Stimulated activated CD4-positive, alpha-beta T cell treated with anti-CD3 and anti-CD28 coated beads, Interleukin-15, amount 100 ng/mL, for 24 hours (primary cell): Measurements from ENCODE around the gene POR.
A peak's percentile ranks its signal among the peaks of the same experiment; 100 is the strongest.
"Not testable (repeated sequence)": the region's sequence is repeated elsewhere in the genome, so short reads cannot be mapped to it uniquely, and the experiment has no call there.

Experiments
- DNase-seq: peaks from one replicate; pipeline ENCODE4 v3.0.0-alpha.2; 2020

POR gene

DNA sequence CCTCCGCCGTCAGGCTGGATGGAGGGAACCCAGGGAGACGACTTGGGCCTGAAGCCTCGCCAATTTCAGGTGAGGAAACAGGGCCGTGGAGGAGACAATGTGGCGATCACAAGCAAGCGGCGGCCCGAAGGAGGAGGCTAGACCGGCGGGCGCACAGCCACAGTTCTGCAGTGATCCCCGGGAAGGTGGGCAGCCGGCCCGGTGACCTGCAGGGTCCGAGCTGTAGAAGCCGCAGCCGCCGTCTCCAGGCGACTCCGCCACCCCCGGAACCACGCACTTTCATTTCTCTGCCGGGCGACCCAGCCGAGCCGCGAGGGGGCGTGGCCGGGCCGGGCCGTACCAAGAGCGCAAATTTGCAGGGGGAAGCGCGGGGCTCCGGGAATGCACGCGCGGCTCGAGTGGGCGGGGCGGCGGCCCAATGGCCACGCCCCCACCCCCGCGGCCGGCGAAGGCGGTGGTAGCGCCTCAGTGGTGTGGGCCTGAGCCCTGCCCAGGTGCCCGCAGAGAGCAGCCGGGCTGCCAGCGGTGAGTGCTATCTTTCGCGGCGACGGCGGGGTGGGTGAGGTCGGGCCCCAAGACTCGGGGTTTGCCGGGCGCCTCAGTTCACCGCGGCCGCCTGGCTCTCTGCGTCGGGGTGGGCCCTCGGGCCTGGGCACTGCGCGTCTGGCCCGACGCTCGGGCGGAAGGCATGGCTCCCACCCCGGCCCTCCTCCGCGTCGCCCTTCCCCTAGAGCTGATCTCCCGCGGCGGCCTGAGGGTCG lies at the start of gene POR:
TSS of gene POR (plus strand) at position 501 of the 761 bp plus-strand sequence. CDS start 38,847 bp downstream, outside the sequence.
- DNase-seq = peak; percentile 95

DNA sequence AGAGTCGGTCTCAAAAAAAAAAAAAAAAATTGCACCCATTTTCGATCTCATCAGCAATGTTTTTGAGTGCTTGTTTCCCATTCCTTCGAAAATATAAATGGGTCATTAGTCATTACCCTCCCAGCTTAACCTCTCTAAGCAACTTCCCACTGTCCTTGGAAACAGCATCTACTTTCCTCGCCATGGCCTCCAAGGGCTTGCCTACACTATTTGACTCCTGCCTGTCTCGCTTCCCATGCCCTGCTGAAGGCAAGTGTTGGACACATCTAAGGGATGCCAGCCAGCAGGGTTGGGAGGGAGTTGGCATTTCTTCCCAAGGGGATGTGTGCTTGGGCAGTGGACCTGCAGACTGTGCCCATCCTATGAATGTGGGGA lies 48.9 kb upstream of the POR start:
- no peak for DNase-seq

DNA sequence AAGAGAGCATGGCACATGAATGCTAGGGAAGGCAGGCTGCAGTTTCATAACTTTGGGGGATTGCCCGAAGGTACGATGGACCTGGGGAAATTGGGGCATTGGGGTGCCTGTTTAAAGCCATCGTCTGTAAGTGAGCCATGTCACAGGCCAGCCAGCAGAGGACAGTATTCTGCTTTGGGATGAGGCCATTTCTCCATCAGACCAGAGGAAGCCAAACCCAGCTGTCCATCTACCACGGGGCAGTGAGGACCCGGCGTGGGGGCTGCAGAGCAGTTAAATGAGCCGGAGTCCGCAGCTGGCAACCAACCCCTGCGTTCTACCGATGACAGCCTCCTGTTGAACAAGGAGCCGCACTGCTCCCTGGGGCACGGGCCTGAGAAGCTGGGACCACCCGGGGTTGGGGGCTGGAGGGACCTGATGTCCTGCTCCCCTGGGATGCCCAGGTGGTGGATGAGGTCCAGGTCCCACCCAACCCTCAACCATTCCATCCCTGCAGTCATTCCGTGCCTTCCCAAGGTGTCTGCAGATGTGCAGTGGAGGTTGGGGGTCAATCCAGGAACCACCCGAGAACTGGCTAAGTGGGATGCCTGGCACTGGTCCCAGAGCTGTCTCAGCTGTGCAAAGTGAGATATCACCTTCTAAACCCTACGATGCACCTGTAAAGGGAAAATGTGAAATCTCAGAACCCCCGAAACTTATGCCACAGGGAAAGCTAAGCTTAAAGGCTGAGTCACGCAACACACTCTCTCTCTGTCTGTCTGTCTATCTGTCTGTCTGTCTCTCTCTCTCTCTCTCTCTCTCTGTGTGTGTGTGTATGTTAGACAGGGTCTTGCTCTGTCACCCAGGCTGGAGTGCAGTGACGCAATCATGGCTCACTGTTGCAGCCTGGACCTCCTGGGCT lies 48.2 kb upstream of the POR start:
- DNase-seq = peak; percentile 58

DNA sequence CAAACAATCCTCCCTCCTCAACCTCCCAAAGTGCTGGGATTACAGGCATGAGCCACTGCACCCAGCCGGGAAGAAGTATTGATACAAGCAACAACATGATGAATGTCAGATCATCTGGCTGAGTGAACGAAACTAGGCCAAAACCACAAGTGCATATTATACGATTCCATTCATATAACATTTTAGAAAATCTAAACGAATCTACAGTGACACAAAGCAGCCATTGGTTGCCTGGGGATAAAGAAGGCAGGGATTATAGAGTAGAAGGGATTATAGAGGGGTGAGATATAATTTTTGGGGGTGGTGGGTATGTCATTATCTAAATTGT lies 47.6 kb upstream of the POR start:
- no peak for DNase-seq

DNA sequence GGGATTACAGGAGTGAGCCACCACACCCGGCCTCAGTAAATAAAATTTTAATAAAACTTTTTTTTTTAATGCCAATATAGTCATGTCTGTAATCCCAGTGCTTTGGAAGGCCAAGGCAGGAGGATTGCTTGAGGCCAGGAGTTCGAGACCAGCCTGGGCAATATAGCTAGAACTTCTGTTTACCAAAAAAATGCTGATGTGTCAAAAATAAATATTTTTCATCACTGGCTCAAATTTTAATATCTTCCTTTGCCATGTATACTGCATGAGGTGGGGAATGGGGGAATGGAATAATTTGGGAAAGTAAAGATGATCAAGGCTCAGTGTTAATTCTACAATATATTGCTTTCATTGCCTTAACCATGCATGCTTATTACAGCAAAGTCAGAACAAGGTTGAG lies 46.8 kb upstream of the POR start:
- DNase-seq = no peak

DNA sequence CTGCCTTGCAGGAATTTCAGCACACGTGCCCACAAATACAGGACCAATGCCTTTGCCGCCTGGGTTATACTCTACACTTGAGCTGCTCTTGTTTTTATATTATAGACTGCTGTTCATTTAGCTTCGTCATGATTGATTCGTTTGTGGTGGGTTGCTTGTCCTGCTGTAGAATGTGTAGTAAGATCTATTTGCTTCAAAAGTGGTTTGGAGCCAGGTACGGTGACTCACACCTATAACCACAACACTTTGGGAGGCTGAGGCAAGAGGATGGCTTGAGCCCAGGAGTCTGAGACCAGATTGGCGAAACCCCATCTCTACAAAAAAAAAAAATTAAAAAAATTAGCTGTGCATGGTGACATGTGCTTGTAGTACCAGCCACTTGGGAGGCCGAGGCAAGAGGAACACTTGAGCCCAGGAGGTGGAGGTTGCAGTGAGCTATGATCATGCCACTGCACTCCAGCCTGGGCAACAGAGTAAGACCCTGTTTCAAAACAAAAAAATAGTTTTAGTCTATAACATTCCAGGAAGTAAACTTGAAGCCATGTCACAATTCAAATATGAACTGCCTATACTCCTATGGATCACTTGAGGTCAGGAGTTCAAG lies 45.1 kb upstream of the POR start:
- DNase-seq = peak; percentile 30

DNA sequence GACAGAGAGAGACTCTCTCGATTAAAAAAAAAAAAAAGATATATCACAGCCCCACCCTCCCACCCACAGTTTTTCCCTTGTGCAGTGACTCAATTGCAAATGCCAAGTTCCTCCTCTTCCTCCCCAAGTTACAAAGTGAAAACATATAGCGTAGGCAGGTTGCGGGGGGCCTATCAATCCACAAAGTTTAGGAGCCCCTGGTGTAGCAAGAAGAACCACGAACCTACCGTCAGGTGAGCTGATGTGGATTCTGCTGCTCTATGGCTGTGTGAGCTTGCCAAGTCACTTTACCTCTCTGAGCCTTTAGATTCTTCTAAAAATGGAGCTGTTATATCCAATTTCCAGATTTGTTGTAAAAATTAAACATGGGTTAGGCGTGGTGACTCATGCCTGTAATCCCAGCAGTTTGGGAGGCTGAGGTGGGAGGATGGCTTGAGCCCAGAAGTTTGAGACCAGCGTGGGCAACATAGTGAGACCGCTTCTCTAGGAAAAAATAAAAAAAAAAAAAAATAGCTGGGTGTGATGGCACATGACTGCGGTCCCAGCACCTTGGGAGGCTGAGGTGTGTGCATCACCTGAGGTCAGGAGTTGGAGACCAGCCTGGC lies 44.3 kb upstream of the POR start:
- DNase-seq = peak; percentile 41

DNA sequence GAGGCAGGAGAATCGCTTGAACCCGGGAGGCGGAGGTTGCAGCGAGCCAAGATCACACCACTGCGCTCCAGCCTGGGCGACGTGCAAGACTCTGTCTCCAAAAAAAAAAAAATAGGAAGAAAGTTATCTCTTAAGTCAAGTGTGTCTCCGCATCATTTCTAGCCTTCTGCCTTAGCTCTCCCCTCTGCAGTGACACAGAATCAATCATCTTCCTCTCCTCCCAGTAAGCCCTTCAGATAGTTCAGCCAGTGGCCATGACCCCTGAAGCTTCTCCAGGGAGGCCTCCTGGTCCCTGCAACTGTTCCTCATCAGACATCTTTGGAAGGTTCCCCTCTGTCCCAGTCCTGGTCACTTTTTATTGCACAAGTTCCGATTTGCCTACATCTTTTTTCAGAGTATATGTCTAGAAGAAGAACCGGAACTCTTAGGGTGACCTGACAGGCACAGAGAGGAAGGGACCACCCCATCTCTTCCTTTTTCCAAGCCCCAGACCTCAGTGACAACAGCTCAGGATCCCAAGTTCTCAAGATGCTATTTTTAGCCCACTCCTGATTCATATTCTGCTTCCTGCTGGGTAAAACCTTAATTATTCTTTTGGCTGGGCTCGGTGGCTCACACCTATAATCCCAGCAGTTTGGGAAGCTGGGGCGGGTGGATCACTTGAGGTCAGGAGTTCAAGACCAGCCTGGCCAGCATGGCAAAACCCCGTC lies 42.7 kb upstream of the POR start:
- DNase-seq = no peak

DNA sequence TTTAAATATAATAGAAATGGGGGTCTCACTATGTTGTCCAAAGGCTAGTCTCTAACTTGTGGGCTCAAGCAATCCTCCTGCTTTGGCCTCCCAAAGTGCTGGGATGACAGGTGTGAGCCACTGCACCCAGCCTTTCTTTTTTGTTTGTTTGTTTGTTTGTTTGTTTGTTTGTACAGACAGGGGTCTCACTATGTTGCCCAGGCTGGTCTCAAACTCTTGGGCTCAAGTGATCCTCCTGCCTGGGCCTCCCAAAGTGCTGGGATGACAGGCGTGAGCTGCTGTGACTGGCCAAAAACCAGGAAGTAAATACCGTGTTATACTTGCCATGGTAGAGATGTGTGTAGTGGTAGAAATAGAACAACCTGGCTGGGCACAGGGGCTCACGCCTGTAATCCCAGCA lies 40.8 kb upstream of the POR start:
- DNase-seq = not testable (repeated sequence)

DNA sequence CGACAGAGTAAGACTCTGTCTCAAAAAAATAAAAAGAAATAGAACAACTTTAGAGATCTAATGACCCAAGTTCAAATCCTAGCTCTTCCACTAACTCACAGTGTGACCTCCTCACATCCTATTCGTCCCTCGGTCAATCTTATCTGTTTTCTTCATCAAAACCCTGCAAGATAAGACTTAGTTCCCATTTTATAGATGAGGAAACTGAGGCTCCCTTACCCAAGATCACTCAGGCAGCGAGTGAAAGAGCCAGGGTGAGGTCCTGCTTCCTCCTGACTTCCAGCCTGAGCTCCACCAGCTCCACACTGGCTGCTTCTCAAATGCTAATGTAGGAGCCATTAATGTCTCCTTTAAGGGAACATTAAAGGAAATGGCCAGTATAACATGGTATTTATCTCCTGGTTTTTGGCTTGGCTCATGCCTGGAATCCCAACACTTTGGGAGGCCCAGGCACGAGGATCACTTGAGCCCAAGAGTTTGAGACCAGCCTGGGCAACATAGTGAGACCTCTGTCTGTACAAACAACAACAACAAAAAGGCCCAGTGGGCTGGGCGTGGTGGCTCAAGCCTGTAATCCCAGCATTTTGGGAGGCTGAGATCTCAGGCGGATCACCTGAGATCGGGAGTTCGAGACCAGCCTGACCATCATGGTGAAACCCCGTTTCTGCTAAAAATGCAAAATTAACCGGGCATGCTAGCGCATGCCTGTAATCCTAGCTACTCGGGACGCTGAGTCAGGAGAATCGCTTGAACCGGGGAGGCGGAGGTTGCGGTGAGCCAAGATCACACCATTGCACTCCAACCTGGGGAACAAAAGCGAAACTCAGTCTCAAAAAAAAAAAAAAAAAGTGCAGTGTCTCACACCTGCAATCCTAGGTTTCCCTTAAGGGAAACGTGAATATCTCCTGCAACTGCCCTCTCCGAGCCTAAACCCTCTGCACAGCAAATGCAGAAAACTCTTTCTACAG lies 39.6 kb upstream of the POR start:
- DNase-seq = no peak

DNA sequence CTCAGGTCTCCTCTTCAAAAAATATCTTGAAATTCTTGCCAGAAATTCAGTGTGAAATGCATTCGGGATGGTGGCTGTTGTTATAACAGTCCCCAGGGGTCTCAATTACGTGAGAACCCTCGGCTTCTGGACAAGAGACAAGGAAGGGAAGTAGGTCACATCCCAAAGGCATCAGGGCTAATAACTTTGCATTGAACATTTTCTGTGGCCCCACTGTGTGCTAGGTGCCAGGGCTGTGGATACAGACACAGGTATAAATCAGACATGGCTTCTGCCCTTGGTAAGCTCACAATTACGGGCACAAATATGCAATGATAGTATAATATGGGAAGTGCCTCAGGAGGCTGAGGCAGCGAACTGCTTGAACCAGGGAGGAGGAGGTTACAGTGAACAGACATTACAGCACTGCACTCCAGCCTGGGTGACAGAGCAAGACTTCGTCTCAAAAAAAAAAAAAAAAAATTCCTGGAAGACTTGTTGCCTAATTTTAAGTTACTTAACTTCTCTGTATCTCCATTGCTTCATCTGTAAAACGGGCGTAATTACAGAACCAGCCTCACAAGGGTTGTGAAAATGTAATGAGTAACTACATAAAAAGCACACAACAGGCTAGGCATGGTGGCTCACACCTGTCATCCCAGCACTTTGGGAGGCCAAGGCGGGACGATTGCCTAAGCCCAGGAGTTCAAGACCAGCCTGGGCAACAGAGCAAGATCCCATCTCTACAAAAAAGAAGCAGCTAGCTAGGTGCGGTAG lies 38.7 kb upstream of the POR start:
- no peak for DNase-seq

DNA sequence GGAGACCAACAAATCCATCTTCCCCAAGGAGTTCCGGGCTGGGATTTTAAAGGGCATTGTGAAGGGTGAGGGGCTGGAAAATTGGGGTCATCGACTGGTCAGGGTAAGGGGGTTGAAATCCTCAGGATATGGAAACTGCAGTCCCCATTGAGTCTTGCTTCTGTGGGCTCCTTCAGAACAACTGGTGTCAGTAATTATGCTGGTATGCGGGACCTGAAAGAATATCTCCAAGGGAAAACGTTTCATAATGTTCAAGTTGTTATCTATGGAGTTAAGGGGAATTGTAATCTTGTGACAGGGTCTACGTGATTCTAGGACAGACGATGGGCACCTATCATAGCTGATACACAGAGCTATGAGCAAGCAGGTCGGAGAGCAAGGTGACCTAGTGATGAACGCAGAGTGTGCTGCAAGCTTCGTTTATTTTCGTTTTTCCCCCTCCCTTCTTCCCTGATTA lies 36.6 kb upstream of the POR start:
- no peak for DNase-seq

DNA sequence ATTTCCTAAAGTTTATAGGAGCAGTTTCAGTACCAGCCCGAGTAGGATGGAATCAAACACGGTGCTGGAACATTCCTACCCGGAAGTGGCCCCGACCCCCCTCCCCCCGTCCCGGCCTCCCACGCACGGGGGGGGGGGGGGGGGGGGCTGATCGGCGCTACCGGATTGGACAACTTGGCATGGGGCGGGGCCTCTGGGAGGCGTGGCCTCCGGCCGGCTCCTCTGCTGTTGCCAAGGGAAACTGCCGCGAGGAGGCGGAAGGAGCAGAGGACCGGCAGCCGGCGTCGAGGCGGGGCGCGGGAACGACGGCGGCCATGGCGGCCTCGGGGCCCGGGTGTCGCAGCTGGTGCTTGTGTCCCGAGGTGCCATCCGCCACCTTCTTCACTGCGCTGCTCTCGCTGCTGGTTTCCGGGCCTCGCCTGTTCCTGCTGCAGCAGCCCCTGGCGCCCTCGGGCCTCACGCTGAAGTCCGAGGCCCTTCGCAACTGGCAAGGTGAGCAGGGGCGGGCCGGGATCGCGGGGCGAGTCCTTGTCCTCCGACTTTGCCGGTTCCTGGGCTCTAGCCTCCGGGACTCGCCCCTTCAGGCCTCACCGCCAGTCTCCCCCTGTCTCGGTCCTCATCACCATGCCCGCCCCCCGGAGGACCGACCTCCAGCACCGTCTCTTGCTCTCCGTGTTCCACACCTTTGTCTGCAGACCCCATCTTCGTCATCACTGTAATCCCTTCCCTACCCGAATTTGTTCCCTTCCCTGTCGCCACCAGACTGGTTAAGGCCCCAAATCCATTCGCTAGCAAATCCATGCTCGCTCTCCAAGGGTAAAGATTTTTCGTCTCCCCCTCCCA lies 36.0 kb upstream of the POR start, which contains the start of gene RHBDD2:
TSS of gene RHBDD2 (plus strand) at position 266 of the 843 bp plus-strand sequence. CDS start at position 315, 49 bp downstream.
- DNase-seq = peak; percentile 98

DNA sequence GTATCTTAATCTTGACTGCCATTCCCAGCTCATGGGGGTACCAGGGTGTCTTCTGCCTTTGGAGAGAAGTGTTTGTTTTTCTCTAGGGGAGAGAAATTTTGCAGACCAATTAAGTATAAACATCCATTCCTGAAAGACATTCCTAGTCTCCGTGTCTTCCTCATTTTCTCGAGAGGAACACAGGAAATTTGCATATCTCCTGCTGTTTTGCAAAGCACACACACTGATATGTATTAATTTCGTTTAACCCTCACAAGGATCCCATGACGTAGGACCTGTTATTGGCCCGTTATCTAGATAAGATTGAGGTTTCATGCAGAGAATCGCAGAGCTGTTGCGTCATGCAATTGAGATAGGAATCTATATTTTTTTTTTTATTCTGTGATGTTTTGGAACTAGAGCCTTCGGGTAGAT lies 35.2 kb upstream of the POR start:
- DNase-seq = peak; percentile 36

DNA sequence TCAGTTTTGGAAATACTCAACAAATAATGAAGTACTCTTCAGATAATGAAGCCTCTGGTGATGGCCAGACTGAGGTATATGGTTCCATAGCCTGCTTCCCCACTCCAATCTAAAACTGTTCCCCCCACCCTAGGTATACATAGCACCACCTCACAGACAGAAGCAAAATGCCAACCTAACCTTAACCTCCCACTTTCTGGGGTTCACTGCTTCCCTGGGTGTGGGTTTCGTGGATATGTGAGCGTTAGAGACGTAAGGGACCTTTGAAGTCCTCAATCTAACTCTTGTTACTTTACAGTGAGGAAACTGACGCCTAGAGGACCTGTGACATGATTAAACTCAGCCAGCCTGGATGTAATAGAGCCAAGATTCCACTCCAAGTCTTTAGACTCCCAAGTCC lies 34.7 kb upstream of the POR start:
- DNase-seq = no peak

DNA sequence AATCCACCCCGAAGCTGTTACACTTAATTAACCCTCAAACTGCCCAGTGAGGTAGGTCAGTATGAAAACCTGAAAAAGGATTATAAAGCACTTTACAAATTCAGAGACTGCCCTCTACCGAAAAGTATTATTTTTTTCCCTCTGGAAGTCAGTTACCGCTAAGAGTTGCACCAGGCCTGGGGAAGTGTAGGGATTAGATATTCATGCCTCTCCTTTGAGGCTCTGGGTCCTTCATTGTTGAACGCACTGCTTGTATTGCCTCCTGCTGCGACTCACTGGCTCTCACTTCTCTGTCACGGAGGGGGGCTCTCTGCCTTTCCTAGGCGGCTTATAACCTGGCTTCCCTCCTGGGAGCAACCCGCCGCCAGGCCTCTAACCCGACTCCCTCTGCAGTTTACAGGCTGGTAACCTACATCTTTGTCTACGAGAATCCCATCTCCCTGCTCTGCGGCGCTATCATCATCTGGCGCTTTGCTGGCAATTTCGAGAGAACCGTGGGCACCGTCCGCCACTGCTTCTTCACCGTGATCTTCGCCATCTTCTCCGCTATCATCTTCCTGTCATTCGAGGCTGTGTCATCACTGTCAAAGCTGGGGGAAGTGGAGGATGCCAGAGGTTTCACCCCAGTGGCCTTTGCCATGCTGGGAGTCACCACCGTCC lies 33.4 kb upstream of the POR start:
- no peak for DNase-seq

DNA sequence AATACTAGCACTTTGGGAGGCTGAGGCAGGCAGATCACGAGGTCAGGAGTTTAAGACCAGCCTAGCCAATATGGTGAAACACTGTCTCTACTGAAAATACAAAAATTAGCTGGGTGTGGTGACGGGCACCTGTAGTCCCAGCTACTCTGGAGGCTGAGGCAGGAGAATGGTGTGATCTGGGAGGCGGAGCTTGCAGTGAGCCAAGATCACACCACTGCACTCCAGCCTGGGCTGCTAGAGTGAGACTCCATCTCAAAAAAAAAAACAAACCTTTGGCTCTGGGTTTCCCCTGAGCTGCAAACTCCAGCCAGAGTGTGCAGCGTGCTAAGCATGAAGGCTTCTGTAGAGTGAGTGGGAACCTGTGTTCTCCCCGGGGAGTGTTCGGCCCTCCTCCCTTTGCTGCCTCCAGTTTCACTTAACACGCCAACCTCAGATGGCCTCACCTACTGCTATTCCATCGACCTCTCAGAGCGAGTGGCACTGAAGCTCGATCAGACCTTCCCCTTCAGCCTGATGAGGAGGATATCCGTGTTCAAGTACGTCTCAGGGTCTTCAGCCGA lies 31.6 kb upstream of the POR start:
- DNase-seq = not testable (repeated sequence)

DNA sequence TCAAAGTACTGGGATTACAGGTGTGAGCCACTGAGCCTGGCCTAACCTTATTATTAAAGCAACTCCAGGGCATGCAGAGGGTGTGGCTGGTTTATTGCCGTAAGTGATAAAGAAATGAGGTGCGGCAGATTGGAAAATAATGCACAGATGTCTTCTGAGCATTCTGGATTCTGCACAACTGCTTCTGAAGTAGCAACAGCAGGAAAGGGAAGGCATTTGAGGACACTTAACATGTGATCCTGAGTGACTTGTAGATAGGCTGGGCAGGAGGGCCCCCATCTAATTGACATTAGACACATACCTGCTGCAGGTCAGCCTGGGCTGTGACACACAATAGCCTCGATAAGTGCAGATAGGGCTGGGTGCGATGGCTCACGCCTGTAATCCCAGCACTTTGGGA lies 30.5 kb upstream of the POR start:
- DNase-seq = no peak

DNA sequence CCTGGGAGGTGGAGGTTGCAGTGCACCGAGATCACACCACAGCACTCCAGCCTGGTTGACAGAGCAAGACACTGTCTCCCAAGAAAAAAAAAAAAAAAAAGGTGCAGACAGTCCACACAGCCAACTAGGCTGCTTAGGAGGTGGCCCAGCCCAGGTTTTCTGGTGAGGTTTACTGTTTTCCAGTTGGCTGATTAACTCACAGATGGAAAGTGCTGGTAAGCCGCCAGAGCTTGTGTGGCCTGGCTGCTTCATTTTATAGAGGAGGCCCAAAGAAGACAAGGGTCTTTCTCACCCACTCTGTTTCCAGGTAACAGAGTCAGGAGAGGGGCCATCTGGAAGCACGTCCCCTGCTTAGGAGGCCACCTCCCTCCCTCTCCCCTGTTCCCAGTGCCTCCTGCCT lies 29.9 kb upstream of the POR start:
- no peak for DNase-seq
